A549 (cell line): ENCODE data around the gene LHFPL5.

Experiments
- BHLHE40 ChIP-seq: IDR thresholded peaks from 2 replicates; pipeline ENCODE4 v1.6.1; 2012; ENCODE audit warnings: low read depth, low read length, inconsistent platforms
- CEBPB ChIP-seq, 2 experiments: fragments of >200 bp in 1 of 2; sonication (Bioruptor Twin) in 1 of 2; formaldehyde crosslinking in 1 of 2; IDR thresholded peaks; 2 replicates each; pipeline ENCODE4 v1.6.1; 2012 to 2016
- CTCF ChIP-seq: fragments of >200 bp; sonication (Bioruptor Twin); formaldehyde crosslinking; IDR thresholded peaks from 3 replicates; pipeline ENCODE4 v1.5.1; 2016
- EP300 ChIP-seq, 2 experiments: fragments of >200 bp; sonication (Bioruptor Twin); formaldehyde crosslinking; IDR thresholded peaks; 2 replicates in 1 of 2; 3 replicates in 1 of 2; pipeline ENCODE4 v1.6.1; 2016 to 2017
- HEYL ChIP-seq: fragments of 250-450 bp; sonication (Bioruptor Pico); IDR thresholded peaks from 2 replicates; pipeline ENCODE4 v1.8.0; 2021; ENCODE audit warnings: mild to moderate bottlenecking, moderate library complexity
- RAD21 ChIP-seq, 2 experiments: fragments of >200 bp in 1 of 2; sonication (Bioruptor Twin) in 1 of 2; formaldehyde crosslinking in 1 of 2; IDR thresholded peaks in 1 of 2; conservative IDR thresholded peaks in 1 of 2; 2 replicates in 1 of 2; 3 replicates in 1 of 2; pipeline ENCODE4 v1.6.1; 2012 to 2018; ENCODE audit warnings: inconsistent platforms in 1 of 2
- RFX5 ChIP-seq: fragments of 450-650 bp; IDR thresholded peaks from 2 replicates; pipeline ENCODE4 v1.7.1; 2014; ENCODE audit warnings: antibody characterized with exemption, mild to moderate bottlenecking, moderate library complexity
- SMC3 ChIP-seq: fragments of >200 bp; sonication (Bioruptor Twin); formaldehyde crosslinking; IDR thresholded peaks from 3 replicates; pipeline ENCODE4 v1.6.1; 2018; ENCODE audit warnings: inconsistent platforms
- TP53 ChIP-seq: fragments of 250-450 bp; sonication (Bioruptor Pico); IDR thresholded peaks from 2 replicates; pipeline ENCODE4 v1.5.0; 2021; ENCODE audit warnings: mild to moderate bottlenecking, moderate library complexity
- USF2 ChIP-seq: fragments of 450-650 bp; IDR thresholded peaks from 2 replicates; pipeline ENCODE4 v1.6.1; 2014; ENCODE audit warnings: antibody characterized with exemption
- ZFP36 ChIP-seq: fragments of 450-650 bp; IDR thresholded peaks from 2 replicates; pipeline ENCODE4 v1.6.1; 2014; ENCODE audit warnings: borderline replicate concordance; ENCODE audit not compliant: partially characterized antibody

- TF ChIP-seq RFX5 (no peak), SMC3 (no peak), CTCF (no peak), RAD21 (conservative IDR thresholded peaks at IDR 0.05 in 1 of 2, IDR thresholded peaks at IDR 0.05 in 1 of 2) (no peak), CEBPB (IDR thresholded peaks at IDR 0.05) (no peak), ZFP36 (no peak), BHLHE40 (no peak), HEYL (CRISPR knock-in tag) (no peak), EP300 (IDR thresholded peaks at IDR 0.05) (no peak), USF2 (no peak), TP53 (CRISPR knock-in tag) (no peak)
These were observed 51.1 kb downstream of the LHFPL5 start for GRCh38 chr6:35856250-35856649.
